HEK293 (cell line): ENCODE results near the gene MOSMO.

Experiments
- CTCF ChIA-PET: fragments of 350-600 bp; formaldehyde crosslinking; extraction: SDS; loops from one replicate; lab custom pipeline; 2021; ENCODE audit warnings: antibody characterized with exemption; lab: Yijun Ruan, JAX
- POLR2A ChIA-PET: fragments of 300-600 bp; formaldehyde crosslinking; extraction: SDS; loops from one replicate; lab custom pipeline; 2020; ENCODE audit warnings: antibody characterized with exemption, inconsistent platforms; lab: Yijun Ruan, JAX
- H3K27ac ChIP-seq: fragments of 200-500 bp; sonication (Bioruptor generic); 2 replicates; pipeline ENCODE4 v1.5.1; 2014; ENCODE audit warnings: low read depth, low read length, control low read depth, inconsistent platforms; ENCODE audit errors: extremely low read depth
- H3K36me3 ChIP-seq, 2 experiments: fragments of 200-500 bp in 1 of 2; sonication (Bioruptor generic) in 1 of 2; 1 replicate in 1 of 2; 2 replicates in 1 of 2; pipeline ENCODE4 v1.5.1; 2014 to 2017; ENCODE audit warnings: inconsistent platforms in 2 of 2, low read length in 2 of 2; ENCODE audit not compliant: control insufficient read depth in 2 of 2, insufficient read depth in 1 of 2
- H3K4me1 ChIP-seq: fragments of 200-500 bp; sonication (Bioruptor generic); 2 replicates; pipeline ENCODE4 v1.5.1; 2014; ENCODE audit warnings: mild to moderate bottlenecking, low read length, inconsistent platforms; ENCODE audit not compliant: control insufficient read depth, insufficient read depth
- H3K4me3 ChIP-seq: 2 replicates; pipeline ENCODE4 v1.5.1; 2011; ENCODE audit warnings: low read depth, mild to moderate bottlenecking, control low read depth, low read length, moderate library complexity
- H3K9me3 ChIP-seq: fragments of 200-500 bp; sonication (Bioruptor generic); 2 replicates; pipeline ENCODE4 v1.5.1; 2014; ENCODE audit warnings: low read depth, low read length, inconsistent platforms; ENCODE audit not compliant: control insufficient read depth, insufficient read depth
- SP7 ChIP-seq: fragments of 450-650 bp; formaldehyde crosslinking; IDR thresholded peaks from 2 replicates; pipeline ENCODE4 v1.5.1; 2016; ENCODE audit warnings: missing biosample characterization, missing genetic modification characterization
- ZBTB20 ChIP-seq: fragments of 450-650 bp; formaldehyde crosslinking; IDR thresholded peaks from 2 replicates; pipeline ENCODE4 v1.5.1; 2016; ENCODE audit warnings: missing biosample characterization, missing genetic modification characterization
- ZNF221 ChIP-seq: fragments of 450-650 bp; formaldehyde crosslinking; IDR thresholded peaks from 2 replicates; pipeline ENCODE4 v1.5.1; 2017; ENCODE audit warnings: missing biosample characterization, missing genetic modification characterization, borderline replicate concordance
- ZNF366 ChIP-seq: fragments of 450-650 bp; formaldehyde crosslinking; conservative IDR thresholded peaks from 2 replicates; pipeline ENCODE4 v1.5.1; 2016; ENCODE audit warnings: missing biosample characterization, missing genetic modification characterization
- ZNF596 ChIP-seq: fragments of 450-650 bp; IDR thresholded peaks from 2 replicates; pipeline ENCODE4 v1.5.0; 2018; ENCODE audit warnings: missing biosample characterization, mild to moderate bottlenecking, missing genetic modification characterization, moderate library complexity
- ZNF660 ChIP-seq: fragments of 450-650 bp; IDR thresholded peaks from 2 replicates; pipeline ENCODE4 v1.5.1; 2018; ENCODE audit warnings: missing biosample characterization, mild to moderate bottlenecking, missing genetic modification characterization
- ZSCAN16 ChIP-seq: fragments of 450-650 bp; formaldehyde crosslinking; IDR thresholded peaks from 2 replicates; pipeline ENCODE4 v1.5.1; 2016; ENCODE audit warnings: missing biosample characterization, missing genetic modification characterization
- ZSCAN30 ChIP-seq: fragments of 450-650 bp; IDR thresholded peaks from 2 replicates; pipeline ENCODE4 v1.5.1; 2018; ENCODE audit warnings: missing biosample characterization, mild to moderate bottlenecking, missing genetic modification characterization, moderate library complexity
- TF ChIP-seq, protein P1 (sequence below): fragments of 450-650 bp; formaldehyde crosslinking; IDR thresholded peaks from 2 replicates; pipeline ENCODE4 v1.5.1; 2017; ENCODE audit warnings: missing biosample characterization, mild to moderate bottlenecking, missing genetic modification characterization, moderate library complexity
- TF ChIP-seq, protein P2 (sequence below): fragments of 450-650 bp; formaldehyde crosslinking; IDR thresholded peaks from 2 replicates; pipeline ENCODE4 v1.5.1; 2017; ENCODE audit warnings: missing biosample characterization, missing genetic modification characterization
- TF ChIP-seq, protein P3 (sequence below): fragments of 450-650 bp; formaldehyde crosslinking; IDR thresholded peaks from 2 replicates; pipeline ENCODE4 v1.5.1; 2016; ENCODE audit warnings: missing biosample characterization, missing genetic modification characterization

MOSMO gene

DNA sequence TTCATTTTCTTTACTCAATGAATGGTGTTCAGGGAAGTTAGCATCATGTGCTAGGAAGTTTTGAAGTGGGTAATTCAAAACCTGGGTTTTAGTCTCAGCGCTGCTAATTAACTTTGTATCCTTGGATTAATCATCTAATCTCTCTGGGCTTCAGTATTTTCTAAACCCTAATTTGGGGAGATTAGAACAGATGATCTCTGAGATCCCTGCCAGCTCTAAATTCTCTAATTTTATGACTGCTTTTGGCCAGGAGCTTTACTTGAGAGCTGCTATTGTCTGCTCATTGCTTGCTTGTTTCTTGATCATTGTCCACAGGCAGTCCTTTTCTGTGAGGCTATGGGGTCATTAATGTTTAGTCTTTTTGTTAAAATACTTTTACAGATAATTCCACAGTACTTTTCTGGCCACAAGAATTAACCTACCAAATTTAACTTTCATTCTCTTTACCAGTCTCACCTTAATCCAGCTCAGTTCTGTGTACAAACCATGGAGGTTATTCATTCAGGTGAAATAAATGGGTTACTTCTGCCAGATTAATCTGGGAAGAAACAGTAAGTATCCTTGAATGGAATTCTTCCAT is 56.1 kb downstream of the MOSMO start:
- POLR2A ChIA-PET: no interaction called here
- no peaks in the 10 kb centered on the region for H3K9me3 ChIP-seq

DNA sequence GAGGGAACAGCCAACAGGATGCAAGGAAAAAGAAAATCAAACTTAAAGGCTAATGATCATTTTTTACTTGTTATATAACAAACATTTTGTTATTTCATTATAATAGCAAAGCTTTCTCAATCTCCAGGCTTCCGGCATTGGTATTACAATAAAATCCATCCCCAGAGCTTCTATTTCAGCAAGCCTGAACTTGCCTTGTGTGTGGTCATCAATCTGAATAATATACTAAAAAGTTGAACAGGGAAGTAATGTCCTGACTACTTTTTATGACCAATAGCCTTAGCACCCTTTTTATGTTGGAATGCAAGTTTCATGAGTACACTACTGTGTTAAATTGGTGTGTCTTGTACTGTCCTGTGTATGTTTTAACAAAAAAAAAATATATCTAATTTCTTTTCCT is 57.3 kb downstream of the MOSMO start:
- ChIA-PET CTCF (interaction anchor here (0.7 to 4.9 kb wide), 3 partner anchors 12 to 56 kb away, joined by 3 to 56 read pairs (median 4); no protein-coding TSS in a partner anchor), POLR2A (no interaction called here)
- Histone ChIP-seq H3K4me1 (peaks cover 8% of the 10 kb centered on the region; the same call in 1 of the 2 replicates), H3K9me3 (no peaks in the 10 kb centered on the region), H3K4me3 (no peak overlapping the region), H3K27ac (no peak overlapping the region), H3K36me3 (no peaks in the 10 kb centered on the region)
- peak; percentile 85; the same call in 1 of the 2 replicates for TF ChIP-seq ZNF660
- TF ChIP-seq ZBTB20 (tag by site-specific recombination): peak; percentile 26; the same call in 1 of the 2 replicates
- no peak for TF ChIP-seq ZSCAN16

More for the DNA sequence above, 56.1 kb downstream of the MOSMO start:
- CTCF ChIA-PET: interaction anchor here (0.8 to 4.9 kb wide), 2 partner anchors 10 to 14 kb away, joined by 3 to 56 read pairs; no protein-coding TSS in a partner anchor
- H3K4me3 ChIP-seq: no peak overlapping the region
- H3K27ac ChIP-seq: no peak overlapping the region
- TF ChIP-seq, protein P1, sequence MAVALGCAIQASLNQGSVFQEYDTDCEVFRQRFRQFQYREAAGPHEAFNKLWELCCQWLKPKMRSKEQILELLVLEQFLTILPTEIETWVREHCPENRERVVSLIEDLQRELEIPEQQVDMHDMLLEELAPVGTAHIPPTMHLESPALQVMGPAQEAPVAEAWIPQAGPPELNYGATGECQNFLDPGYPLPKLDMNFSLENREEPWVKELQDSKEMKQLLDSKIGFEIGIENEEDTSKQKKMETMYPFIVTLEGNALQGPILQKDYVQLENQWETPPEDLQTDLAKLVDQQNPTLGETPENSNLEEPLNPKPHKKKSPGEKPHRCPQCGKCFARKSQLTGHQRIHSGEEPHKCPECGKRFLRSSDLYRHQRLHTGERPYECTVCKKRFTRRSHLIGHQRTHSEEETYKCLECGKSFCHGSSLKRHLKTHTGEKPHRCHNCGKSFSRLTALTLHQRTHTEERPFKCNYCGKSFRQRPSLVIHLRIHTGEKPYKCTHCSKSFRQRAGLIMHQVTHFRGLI (tag by site-specific recombination): no peak
- TF ChIP-seq SP7 (tag by site-specific recombination) (peak; percentile 66), ZNF596 (tag by site-specific recombination) (peak; percentile 34; the same call in 1 of the 2 replicates), ZNF366 (tag by site-specific recombination) (0 out of 2 replicates have a peak, but pooled peaks have one; percentile 15), ZNF221 (no peak)
- TF ChIP-seq, protein P2, sequence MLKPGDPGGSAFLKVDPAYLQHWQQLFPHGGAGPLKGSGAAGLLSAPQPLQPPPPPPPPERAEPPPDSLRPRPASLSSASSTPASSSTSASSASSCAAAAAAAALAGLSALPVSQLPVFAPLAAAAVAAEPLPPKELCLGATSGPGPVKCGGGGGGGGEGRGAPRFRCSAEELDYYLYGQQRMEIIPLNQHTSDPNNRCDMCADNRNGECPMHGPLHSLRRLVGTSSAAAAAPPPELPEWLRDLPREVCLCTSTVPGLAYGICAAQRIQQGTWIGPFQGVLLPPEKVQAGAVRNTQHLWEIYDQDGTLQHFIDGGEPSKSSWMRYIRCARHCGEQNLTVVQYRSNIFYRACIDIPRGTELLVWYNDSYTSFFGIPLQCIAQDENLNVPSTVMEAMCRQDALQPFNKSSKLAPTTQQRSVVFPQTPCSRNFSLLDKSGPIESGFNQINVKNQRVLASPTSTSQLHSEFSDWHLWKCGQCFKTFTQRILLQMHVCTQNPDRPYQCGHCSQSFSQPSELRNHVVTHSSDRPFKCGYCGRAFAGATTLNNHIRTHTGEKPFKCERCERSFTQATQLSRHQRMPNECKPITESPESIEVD (tag by site-specific recombination): peak; percentile 59
- H3K4me1 ChIP-seq: peaks cover 8% of the 10 kb centered on the region; the same call in 1 of the 2 replicates
- H3K36me3 ChIP-seq: no peaks in the 10 kb centered on the region

DNA sequence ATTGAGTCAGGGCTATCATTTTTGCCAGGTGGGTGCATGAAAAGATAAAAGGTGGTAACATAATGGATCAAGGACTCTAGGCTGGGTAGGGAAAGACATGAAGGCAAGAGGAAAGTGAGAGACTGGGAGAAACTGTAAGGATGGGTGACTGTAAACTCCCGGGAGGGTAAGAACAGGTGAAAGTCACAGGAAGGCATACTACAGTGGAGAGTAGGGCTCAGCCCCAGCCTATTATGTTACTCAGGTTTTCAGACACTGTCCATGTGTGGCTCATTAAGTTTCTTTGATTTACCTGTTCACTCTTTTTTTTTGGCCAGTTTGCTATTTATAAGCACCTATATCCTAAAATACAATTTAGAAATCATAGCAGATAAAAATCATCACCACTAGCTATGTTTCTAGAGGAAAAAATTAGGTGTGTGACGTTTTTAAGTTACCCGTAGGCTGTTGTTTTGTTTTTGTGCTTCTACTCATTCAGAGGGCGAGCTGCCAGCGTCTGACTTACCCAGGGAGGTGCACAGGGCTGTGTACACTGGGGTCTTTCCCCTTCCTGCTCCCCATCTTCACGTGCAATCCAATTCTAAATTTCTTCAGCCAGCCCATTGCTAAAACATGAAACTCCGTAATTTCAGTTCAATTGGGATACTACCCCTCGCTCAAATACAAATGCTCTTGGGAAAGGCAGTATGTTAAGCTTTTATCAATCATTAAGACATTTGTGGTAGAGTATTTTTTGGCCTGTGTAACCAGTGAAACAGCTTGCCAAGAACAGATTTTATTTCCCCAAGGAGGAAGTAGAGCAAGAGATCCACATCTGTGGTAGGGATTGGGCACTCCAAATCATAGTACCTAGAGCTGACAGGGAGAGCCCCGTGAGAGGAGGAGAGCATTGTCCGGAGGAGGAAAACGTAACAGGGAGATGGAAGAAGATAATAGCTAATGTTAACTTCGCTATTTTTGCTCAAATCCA is 62.7 kb downstream of the MOSMO start:
- Histone ChIP-seq H3K36me3 (no peaks in the 10 kb centered on the region), H3K27ac (no peak overlapping the region), H3K4me3 (no peak overlapping the region), H3K9me3 (no peaks in the 10 kb centered on the region), H3K4me1 (0 out of 2 replicates have a peak, but pooled peaks cover 2% of the 10 kb centered on the region)
- CTCF ChIA-PET: interaction anchor here (0.6 to 2.0 kb wide), 7 partner anchors 29 to 118 kb away, joined by 3 to 10 read pairs (median 4); no protein-coding TSS in a partner anchor
- no peak for TF ChIP-seq ZSCAN30 (tag by site-specific recombination)
- TF ChIP-seq, protein P3, sequence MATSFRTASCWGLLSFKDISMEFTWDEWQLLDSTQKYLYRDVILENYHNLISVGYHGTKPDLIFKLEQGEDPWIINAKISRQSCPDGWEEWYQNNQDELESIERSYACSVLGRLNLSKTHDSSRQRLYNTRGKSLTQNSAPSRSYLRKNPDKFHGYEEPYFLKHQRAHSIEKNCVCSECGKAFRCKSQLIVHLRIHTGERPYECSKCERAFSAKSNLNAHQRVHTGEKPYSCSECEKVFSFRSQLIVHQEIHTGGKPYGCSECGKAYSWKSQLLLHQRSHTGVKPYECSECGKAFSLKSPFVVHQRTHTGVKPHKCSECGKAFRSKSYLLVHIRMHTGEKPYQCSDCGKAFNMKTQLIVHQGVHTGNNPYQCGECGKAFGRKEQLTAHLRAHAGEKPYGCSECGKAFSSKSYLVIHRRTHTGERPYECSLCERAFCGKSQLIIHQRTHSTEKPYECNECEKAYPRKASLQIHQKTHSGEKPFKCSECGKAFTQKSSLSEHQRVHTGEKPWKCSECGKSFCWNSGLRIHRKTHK: no peak
- POLR2A ChIA-PET: interaction anchor here (0.5 to 1.4 kb wide), 3 partner anchors 62 to 121 kb away, joined by 3 to 5 read pairs (median 3); partner anchors contain the start of gene MOSMO
